HCT116 (cell line): ENCODE data around the gene RMI2. TPM values are rescaled to one million over a fixed set of nuclear protein-coding genes. Genes with fewer than 3 reads are reported as not detected.

Experiments
- ATAC-seq: fragments of 200-7000 bp; cut with Tn5 transposase; 2 replicates; pipeline ENCODE4 v1.9.1; 2020; ENCODE audit warnings: mild to moderate bottlenecking, moderate library complexity
- BruUV-seq: library from RNA; stranded (reverse); fragments of 400-500 nt; replicated peaks from 2 replicates; lab custom pipeline; 2021; lab: Mats Ljungman, UMichigan
- CTCF ChIA-PET: fragments of 300-600 bp; sonication (Branson Sonifier 250); formaldehyde crosslinking; loops from one replicate; lab custom pipeline; 2021; ENCODE audit warnings: antibody characterized with exemption; lab: Charles Lee
- POLR2A ChIA-PET: fragments of 300-600, 350-600 bp; sonication (Branson Sonifier 250); formaldehyde crosslinking; loops from one replicate; lab custom pipeline; 2021; ENCODE audit warnings: antibody characterized with exemption; lab: Charles Lee
- RAD21 ChIA-PET, 2 experiments: fragments of 300-600 bp; sonication (Branson Sonifier 250); formaldehyde crosslinking; loops; one replicate each; lab custom pipeline; 2023; ENCODE audit warnings: low total read pairs in 2 of 2; ENCODE audit not compliant: uncharacterized antibody in 2 of 2, unreplicated experiment in 2 of 2, low non-redundant PET in 1 of 2; lab: Charles Lee
- DNase-seq: peaks from one replicate; pipeline ENCODE4 v3.0.0-alpha.2; 2010; ENCODE audit warnings: low read depth, low spot score
- H2AFZ ChIP-seq: fragments of 200-600 bp; shearing (Covaris generic), sonication (generic); 2 replicates; pipeline ENCODE4 v1.6.1; 2017; ENCODE audit warnings: low read depth, mixed run types, mixed read lengths, antibody characterized with exemption, low read length; ENCODE audit not compliant: poor library complexity, severe bottlenecking
- H3K27ac ChIP-seq: 2 replicates; pipeline ENCODE4 v1.5.1; 2012; ENCODE audit warnings: low read depth, low read length
- H3K27me3 ChIP-seq: fragments of 200-600 bp; sonication (generic); 2 replicates; pipeline ENCODE4 v1.6.1; 2016; ENCODE audit warnings: mixed run types, low read length, mixed read lengths; ENCODE audit not compliant: insufficient read depth
- H3K36me3 ChIP-seq, 2 experiments: fragments of 200-500 bp in 1 of 2; fragments of 200-600 bp in 1 of 2; sonication (Bioruptor generic) in 1 of 2; sonication (generic) in 1 of 2; 2 replicates each; pipeline versions ENCODE4 v1.5.1 to v1.6.1; 2014 to 2016; ENCODE audit warnings: low read length in 2 of 2, inconsistent platforms in 1 of 2, mixed read lengths in 1 of 2, mixed run types in 1 of 2; ENCODE audit not compliant: insufficient read depth in 2 of 2, control insufficient read depth in 1 of 2
- H3K4me1 ChIP-seq, 2 experiments: fragments of 200-600 bp in 1 of 2; sonication (generic) in 1 of 2; 2 replicates each; pipeline versions ENCODE4 v1.5.1 to v1.6.1; 2012 to 2017; ENCODE audit warnings: low read length in 2 of 2, inconsistent platforms in 1 of 2, mild to moderate bottlenecking in 1 of 2, mixed read lengths in 1 of 2, mixed run types in 1 of 2, moderate library complexity in 1 of 2; ENCODE audit not compliant: insufficient read depth in 2 of 2, control insufficient read depth in 1 of 2
- H3K4me2 ChIP-seq: fragments of 200-600 bp; sonication (generic); 2 replicates; pipeline ENCODE4 v1.6.1; 2017; ENCODE audit warnings: mixed run types, low read length, mixed read lengths
- H3K4me3 ChIP-seq, 2 experiments: fragments of 200-600 bp in 1 of 2; sonication (generic) in 1 of 2; replicated peaks in 1 of 2; 2 replicates each; pipeline ENCODE4 v1.5.1; 2011 to 2016; ENCODE audit warnings: low read length in 2 of 2, control low read depth in 1 of 2, low read depth in 1 of 2, mild to moderate bottlenecking in 1 of 2, mixed read lengths in 1 of 2, mixed run types in 1 of 2
- H3K79me2 ChIP-seq: fragments of 200-600 bp; sonication (generic); 2 replicates; pipeline ENCODE4 v1.6.1; 2017; ENCODE audit warnings: mild to moderate bottlenecking, mixed run types, low read length, moderate library complexity, mixed read lengths; ENCODE audit not compliant: insufficient read depth
- H3K9ac ChIP-seq: fragments of 200-600 bp; sonication (generic); 2 replicates; pipeline ENCODE4 v1.6.1; 2016; ENCODE audit warnings: low read length, mixed read lengths
- H3K9me2 ChIP-seq: fragments of 200-600 bp; sonication (generic), shearing (Covaris generic); 2 replicates; pipeline ENCODE4 v1.6.1; 2017; ENCODE audit warnings: mixed run types, mild to moderate bottlenecking, moderate library complexity; ENCODE audit not compliant: insufficient read depth
- H3K9me3 ChIP-seq, 2 experiments: fragments of 200-500 bp in 1 of 2; fragments of 200-600 bp in 1 of 2; sonication (Bioruptor generic) in 1 of 2; sonication (generic) in 1 of 2; 2 replicates each; pipeline ENCODE4 v1.6.1; 2014 to 2017; ENCODE audit warnings: low read length in 2 of 2, mixed read lengths in 2 of 2, inconsistent platforms in 1 of 2, low read depth in 1 of 2, mild to moderate bottlenecking in 1 of 2, mixed run types in 1 of 2, moderate library complexity in 1 of 2; ENCODE audit not compliant: control insufficient read depth in 1 of 2, insufficient read depth in 1 of 2
- H4K20me1 ChIP-seq: fragments of 200-600 bp; sonication (generic), shearing (Covaris generic); 2 replicates; pipeline ENCODE4 v1.6.1; 2017; ENCODE audit warnings: mixed run types, mild to moderate bottlenecking, moderate library complexity; ENCODE audit not compliant: insufficient read depth
- ATF3 ChIP-seq: IDR thresholded peaks from 2 replicates; pipeline ENCODE4 v1.6.1; 2012
- CBX3 ChIP-seq: IDR thresholded peaks from 2 replicates; pipeline ENCODE4 v1.6.1; 2012; ENCODE audit warnings: low read depth
- CEBPB ChIP-seq: IDR thresholded peaks from 2 replicates; pipeline ENCODE4 v1.6.1; 2012; ENCODE audit warnings: low read depth
- CTCF ChIP-seq, 3 experiments: fragments of 200-600 bp in 1 of 3; sonication (generic) in 1 of 3; IDR thresholded peaks in 2 of 3; conservative IDR thresholded peaks in 1 of 3; 2 replicates each; pipeline ENCODE4 v1.5.1; 2012 to 2017; ENCODE audit warnings: low read depth in 2 of 3, low read length in 2 of 3, antibody characterized with exemption in 1 of 3, borderline replicate concordance in 1 of 3, control low read depth in 1 of 3, mild to moderate bottlenecking in 1 of 3, mixed read lengths in 1 of 3, mixed run types in 1 of 3, moderate library complexity in 1 of 3; ENCODE audit not compliant: insufficient read depth in 1 of 3
- EGR1 ChIP-seq: IDR thresholded peaks from 2 replicates; pipeline ENCODE4 v1.6.1; 2012; ENCODE audit warnings: low read depth
- ELF1 ChIP-seq: IDR thresholded peaks from 2 replicates; pipeline ENCODE4 v1.6.1; 2012; ENCODE audit warnings: low read depth, borderline replicate concordance
- EZH2 ChIP-seq: fragments of 200-600 bp; sonication (generic); IDR thresholded peaks from 2 replicates; pipeline ENCODE4 v1.6.1; 2017; ENCODE audit warnings: antibody characterized with exemption, mixed run types
- EZH2phosphoT487 ChIP-seq: fragments of 200-600 bp; IDR thresholded peaks from 2 replicates; pipeline ENCODE4 v1.6.1; 2018; ENCODE audit warnings: antibody characterized with exemption, borderline replicate concordance
- FOSL1 ChIP-seq: IDR thresholded peaks from 2 replicates; pipeline ENCODE4 v1.6.1; 2012; ENCODE audit warnings: low read depth
- JUND ChIP-seq: IDR thresholded peaks from 2 replicates; pipeline ENCODE4 v1.6.1; 2012
- POLR2A ChIP-seq: IDR thresholded peaks from 2 replicates; pipeline ENCODE4 v1.7.0; 2011; ENCODE audit warnings: borderline replicate concordance; ENCODE audit not compliant: insufficient read depth, insufficient read length; ENCODE audit errors: extremely low read depth
- POLR2AphosphoS5 ChIP-seq: IDR thresholded peaks from 2 replicates; pipeline ENCODE4 v1.6.1; 2011; ENCODE audit warnings: mild to moderate bottlenecking, low read depth, low read length, moderate library complexity
- RAD21 ChIP-seq: IDR thresholded peaks from 2 replicates; pipeline ENCODE4 v1.6.1; 2012; ENCODE audit warnings: low read depth, mild to moderate bottlenecking
- SIN3A ChIP-seq: IDR thresholded peaks from 2 replicates; pipeline ENCODE4 v1.6.1; 2012; ENCODE audit warnings: low read depth
- SP1 ChIP-seq: IDR thresholded peaks from 2 replicates; pipeline ENCODE4 v1.6.1; 2012; ENCODE audit warnings: low read depth
- YY1 ChIP-seq: IDR thresholded peaks from 2 replicates; pipeline ENCODE4 v1.6.1; 2011; ENCODE audit warnings: low read length, low read depth, moderate library complexity, mild to moderate bottlenecking; ENCODE audit not compliant: insufficient replicate concordance; ENCODE audit errors: extremely low read depth
- ZFX ChIP-seq: fragments of 450-650 bp; IDR thresholded peaks from 2 replicates; pipeline ENCODE4 v1.6.1; 2017
- intact Hi-C: fragments of 100-400 bp; cut with micrococcal nuclease; formaldehyde crosslinking; loops from 2 replicates; pipeline ENCODE4 v1.10.0; 2022
- total RNA-seq: library from RNA; stranded (reverse); gene quantifications from one replicate; pipeline ENCODE4 v1.2.1, GENCODE V29; 2021; ENCODE audit not compliant: unreplicated experiment

RMI2 gene
- total RNA-seq, 1 experiment from 2014 or later: 19.9 TPM

- no peaks in the 10 kb centered on the region for H3K27me3 ChIP-seq
- H3K9me2 ChIP-seq: no peaks in the 10 kb centered on the region
- POLR2A ChIA-PET: no interaction called here
- no peak overlapping the region for H3K4me2 ChIP-seq
- no peak overlapping the region for H3K27ac ChIP-seq
- H2AFZ ChIP-seq: no peak overlapping the region
- DNase-seq (no peak), ATAC-seq (no peak)
- no peaks in the 10 kb centered on the region for H4K20me1 ChIP-seq
- no peaks in the 10 kb centered on the region; a peak in 1 of 4 replicates for H3K36me3 ChIP-seq
- TF ChIP-seq EZH2phosphoT487 (no peak), ZFX (no peak), CTCF (IDR thresholded peaks at IDR 0.05 in 2 of 3, conservative IDR thresholded peaks at IDR 0.05 in 1 of 3; ENCODE audit: borderline replicate concordance in 1 of 3, insufficient read depth in 1 of 3, low read depth in 2 of 3, low read length in 2 of 3) (no peak), ATF3 (no peak), RAD21 (no peak), CBX3 (no peak), FOSL1 (no peak), JUND (no peak), SP1 (no peak), CEBPB (no peak), EZH2 (no peak), YY1 (no peak), POLR2AphosphoS5 (no peak), POLR2A (no peak), EGR1 (no peak), ELF1 (no peak), SIN3A (no peak)
- no peaks in the 10 kb centered on the region for H3K9me3 ChIP-seq
- H3K79me2 ChIP-seq: peaks cover 5% of the 10 kb centered on the region; the same call in 1 of the 2 replicates
- H3K4me1 ChIP-seq: peaks cover 0 to 28% of the 10 kb centered on the region in 2 experiments; a peak in 2 of 4 replicates
- intact Hi-C loops: no loop called here
- RAD21 ChIA-PET: no interaction called here
- H3K4me3 ChIP-seq: no peak overlapping the region
- BruUV-seq: no TSS peak
- no peak overlapping the region for H3K9ac ChIP-seq
- CTCF ChIA-PET: no interaction called here
Observed at GRCh38 chr16:11350519-11350918, 5.3 kb downstream of the RMI2 start.
